WTC11 (cell line): ENCODE results near the gene PGAM1.

Source experiments
- FOXJ3 ChIP-seq: sonication (generic); formaldehyde crosslinking; IDR thresholded peaks from 2 replicates; pipeline ENCODE4 v1.9.0; 2021; ENCODE audit warnings: missing genetic modification reagents, mild to moderate bottlenecking, borderline replicate concordance
- NFE2L1 ChIP-seq: sonication (generic); formaldehyde crosslinking; IDR thresholded peaks from 2 replicates; pipeline ENCODE4 v1.8.1; 2023; ENCODE audit warnings: missing genetic modification reagents
- NR2C2 ChIP-seq: sonication (generic); formaldehyde crosslinking; IDR thresholded peaks from 2 replicates; pipeline ENCODE4 v1.8.0; 2022; ENCODE audit warnings: mild to moderate bottlenecking, missing genetic modification reagents
- SOX15 ChIP-seq: fragments of 250-450 bp; sonication (Bioruptor Pico); IDR thresholded peaks from 2 replicates; pipeline ENCODE4 v1.9.0; 2021; ENCODE audit warnings: mild to moderate bottlenecking
- SP1 ChIP-seq: sonication (generic); formaldehyde crosslinking; conservative IDR thresholded peaks from 2 replicates; pipeline ENCODE4 v1.8.1; 2022; ENCODE audit warnings: missing genetic modification reagents
- ZNF317 ChIP-seq: sonication (generic); formaldehyde crosslinking; IDR thresholded peaks from 2 replicates; pipeline ENCODE4 v1.8.1; 2023; ENCODE audit warnings: low read depth, mild to moderate bottlenecking, moderate library complexity, missing genetic modification reagents, borderline replicate concordance
- TF ChIP-seq, protein P1 (sequence below): fragments of 200-600 bp; IDR thresholded peaks from 2 replicates; pipeline ENCODE4 v1.8.0; 2022; ENCODE audit warnings: antibody characterized with exemption
- TF ChIP-seq, protein P2 (sequence below): sonication (generic); formaldehyde crosslinking; IDR thresholded peaks from 2 replicates; pipeline ENCODE4 v1.8.0; 2022; ENCODE audit warnings: mild to moderate bottlenecking, missing genetic modification reagents
- TF ChIP-seq, protein P3 (sequence below): sonication (generic); formaldehyde crosslinking; conservative IDR thresholded peaks from 2 replicates; pipeline ENCODE4 v1.8.1; 2022; ENCODE audit warnings: mild to moderate bottlenecking, missing genetic modification reagents
- TF ChIP-seq, protein P4 (sequence below): sonication (generic); formaldehyde crosslinking; IDR thresholded peaks from 2 replicates; pipeline ENCODE4 v1.8.1; 2022; ENCODE audit warnings: low read depth, missing genetic modification reagents, borderline replicate concordance
- TF ChIP-seq, protein P5 (sequence below): sonication (generic); formaldehyde crosslinking; IDR thresholded peaks from 2 replicates; pipeline ENCODE4 v1.8.0; 2022; ENCODE audit warnings: mild to moderate bottlenecking, missing genetic modification reagents
- TF ChIP-seq, protein P6 (sequence below): sonication (generic); formaldehyde crosslinking; IDR thresholded peaks from 2 replicates; pipeline ENCODE4 v1.8.1; 2023; ENCODE audit warnings: mild to moderate bottlenecking, missing genetic modification reagents, moderate library complexity

DNA sequence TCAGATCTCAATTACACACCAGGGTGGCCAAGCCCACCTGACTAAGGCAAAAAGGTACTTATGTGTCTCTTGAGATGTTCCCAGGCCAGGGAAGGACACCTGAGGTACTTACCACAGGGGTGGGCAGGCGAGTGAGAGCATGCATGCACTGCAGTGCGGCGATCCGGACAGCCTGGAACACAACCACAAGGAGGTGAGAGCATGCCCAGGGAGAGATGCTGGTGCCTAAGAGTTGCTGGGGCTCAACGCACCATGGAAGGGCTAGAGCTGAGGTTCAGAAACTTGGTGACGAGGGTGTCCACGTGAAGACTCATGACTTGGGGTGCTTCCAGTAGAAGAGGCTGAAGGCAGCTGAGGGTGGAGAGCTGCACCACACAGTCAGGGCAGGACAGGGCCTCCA, 33.1 kb downstream of the PGAM1 start:
- TF ChIP-seq FOXJ3 (CRISPR knock-in tag) (no peak), NFE2L1 (CRISPR knock-in tag) (no peak), NR2C2 (CRISPR knock-in tag) (no peak), SOX15 (CRISPR knock-in tag) (no peak), SP1 (CRISPR knock-in tag) (no peak), ZNF317 (CRISPR knock-in tag) (no peak)
- TF ChIP-seq, protein P1, sequence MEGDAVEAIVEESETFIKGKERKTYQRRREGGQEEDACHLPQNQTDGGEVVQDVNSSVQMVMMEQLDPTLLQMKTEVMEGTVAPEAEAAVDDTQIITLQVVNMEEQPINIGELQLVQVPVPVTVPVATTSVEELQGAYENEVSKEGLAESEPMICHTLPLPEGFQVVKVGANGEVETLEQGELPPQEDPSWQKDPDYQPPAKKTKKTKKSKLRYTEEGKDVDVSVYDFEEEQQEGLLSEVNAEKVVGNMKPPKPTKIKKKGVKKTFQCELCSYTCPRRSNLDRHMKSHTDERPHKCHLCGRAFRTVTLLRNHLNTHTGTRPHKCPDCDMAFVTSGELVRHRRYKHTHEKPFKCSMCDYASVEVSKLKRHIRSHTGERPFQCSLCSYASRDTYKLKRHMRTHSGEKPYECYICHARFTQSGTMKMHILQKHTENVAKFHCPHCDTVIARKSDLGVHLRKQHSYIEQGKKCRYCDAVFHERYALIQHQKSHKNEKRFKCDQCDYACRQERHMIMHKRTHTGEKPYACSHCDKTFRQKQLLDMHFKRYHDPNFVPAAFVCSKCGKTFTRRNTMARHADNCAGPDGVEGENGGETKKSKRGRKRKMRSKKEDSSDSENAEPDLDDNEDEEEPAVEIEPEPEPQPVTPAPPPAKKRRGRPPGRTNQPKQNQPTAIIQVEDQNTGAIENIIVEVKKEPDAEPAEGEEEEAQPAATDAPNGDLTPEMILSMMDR: no peak
- TF ChIP-seq, protein P2, sequence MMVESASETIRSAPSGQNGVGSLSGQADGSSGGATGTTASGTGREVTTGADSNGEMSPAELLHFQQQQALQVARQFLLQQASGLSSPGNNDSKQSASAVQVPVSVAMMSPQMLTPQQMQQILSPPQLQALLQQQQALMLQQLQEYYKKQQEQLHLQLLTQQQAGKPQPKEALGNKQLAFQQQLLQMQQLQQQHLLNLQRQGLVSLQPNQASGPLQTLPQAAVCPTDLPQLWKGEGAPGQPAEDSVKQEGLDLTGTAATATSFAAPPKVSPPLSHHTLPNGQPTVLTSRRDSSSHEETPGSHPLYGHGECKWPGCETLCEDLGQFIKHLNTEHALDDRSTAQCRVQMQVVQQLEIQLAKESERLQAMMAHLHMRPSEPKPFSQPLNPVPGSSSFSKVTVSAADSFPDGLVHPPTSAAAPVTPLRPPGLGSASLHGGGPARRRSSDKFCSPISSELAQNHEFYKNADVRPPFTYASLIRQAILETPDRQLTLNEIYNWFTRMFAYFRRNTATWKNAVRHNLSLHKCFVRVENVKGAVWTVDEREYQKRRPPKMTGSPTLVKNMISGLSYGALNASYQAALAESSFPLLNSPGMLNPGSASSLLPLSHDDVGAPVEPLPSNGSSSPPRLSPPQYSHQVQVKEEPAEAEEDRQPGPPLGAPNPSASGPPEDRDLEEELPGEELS (CRISPR knock-in tag): no peak
- TF ChIP-seq, protein P3, sequence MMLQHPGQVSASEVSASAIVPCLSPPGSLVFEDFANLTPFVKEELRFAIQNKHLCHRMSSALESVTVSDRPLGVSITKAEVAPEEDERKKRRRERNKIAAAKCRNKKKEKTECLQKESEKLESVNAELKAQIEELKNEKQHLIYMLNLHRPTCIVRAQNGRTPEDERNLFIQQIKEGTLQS (CRISPR knock-in tag): no peak
- TF ChIP-seq, protein P4, sequence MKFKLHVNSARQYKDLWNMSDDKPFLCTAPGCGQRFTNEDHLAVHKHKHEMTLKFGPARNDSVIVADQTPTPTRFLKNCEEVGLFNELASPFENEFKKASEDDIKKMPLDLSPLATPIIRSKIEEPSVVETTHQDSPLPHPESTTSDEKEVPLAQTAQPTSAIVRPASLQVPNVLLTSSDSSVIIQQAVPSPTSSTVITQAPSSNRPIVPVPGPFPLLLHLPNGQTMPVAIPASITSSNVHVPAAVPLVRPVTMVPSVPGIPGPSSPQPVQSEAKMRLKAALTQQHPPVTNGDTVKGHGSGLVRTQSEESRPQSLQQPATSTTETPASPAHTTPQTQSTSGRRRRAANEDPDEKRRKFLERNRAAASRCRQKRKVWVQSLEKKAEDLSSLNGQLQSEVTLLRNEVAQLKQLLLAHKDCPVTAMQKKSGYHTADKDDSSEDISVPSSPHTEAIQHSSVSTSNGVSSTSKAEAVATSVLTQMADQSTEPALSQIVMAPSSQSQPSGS (CRISPR knock-in tag): no peak
- TF ChIP-seq, protein P5, sequence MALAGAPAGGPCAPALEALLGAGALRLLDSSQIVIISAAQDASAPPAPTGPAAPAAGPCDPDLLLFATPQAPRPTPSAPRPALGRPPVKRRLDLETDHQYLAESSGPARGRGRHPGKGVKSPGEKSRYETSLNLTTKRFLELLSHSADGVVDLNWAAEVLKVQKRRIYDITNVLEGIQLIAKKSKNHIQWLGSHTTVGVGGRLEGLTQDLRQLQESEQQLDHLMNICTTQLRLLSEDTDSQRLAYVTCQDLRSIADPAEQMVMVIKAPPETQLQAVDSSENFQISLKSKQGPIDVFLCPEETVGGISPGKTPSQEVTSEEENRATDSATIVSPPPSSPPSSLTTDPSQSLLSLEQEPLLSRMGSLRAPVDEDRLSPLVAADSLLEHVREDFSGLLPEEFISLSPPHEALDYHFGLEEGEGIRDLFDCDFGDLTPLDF (CRISPR knock-in tag): no peak
- TF ChIP-seq, protein P6, sequence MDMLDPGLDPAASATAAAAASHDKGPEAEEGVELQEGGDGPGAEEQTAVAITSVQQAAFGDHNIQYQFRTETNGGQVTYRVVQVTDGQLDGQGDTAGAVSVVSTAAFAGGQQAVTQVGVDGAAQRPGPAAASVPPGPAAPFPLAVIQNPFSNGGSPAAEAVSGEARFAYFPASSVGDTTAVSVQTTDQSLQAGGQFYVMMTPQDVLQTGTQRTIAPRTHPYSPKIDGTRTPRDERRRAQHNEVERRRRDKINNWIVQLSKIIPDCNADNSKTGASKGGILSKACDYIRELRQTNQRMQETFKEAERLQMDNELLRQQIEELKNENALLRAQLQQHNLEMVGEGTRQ: no peak
